HG03045 (cell line): Measurements from ENCODE around the gene TMEM256.

ENCODE experiments used
- ATAC-seq: cut with Tn5 transposase; IDR thresholded peaks from one replicate; pipeline ENCODE4 v1.9.1; 2021; ENCODE audit warnings: mild to moderate bottlenecking, moderate library complexity; ENCODE audit not compliant: unreplicated experiment

Gene TMEM256

GRCh38 chr17:7403977-7404736 is at the start of gene TMEM256:
TMEM256 (minus strand) TSS chr17:7404097; CDS start chr17:7404084, 13 bp downstream.
- ATAC-seq: peak; percentile 93

GRCh38 chr17:7448461-7448860 is 44.6 kb upstream of the TMEM256 start:
- ATAC-seq: no peak

GRCh38 chr17:7445619-7445968 is 41.7 kb upstream of the TMEM256 start:
- no peak for ATAC-seq

GRCh38 chr17:7444682-7445618 is 41.1 kb upstream of the TMEM256 start, which contains the start of gene CHRNB1:
CHRNB1 (plus strand) TSS chr17:7445061; CDS start chr17:7445128, 67 bp downstream.
- no peak for ATAC-seq

GRCh38 chr17:7443499-7444485 is 39.9 kb upstream of the TMEM256 start:
- no peak for ATAC-seq

DNA sequence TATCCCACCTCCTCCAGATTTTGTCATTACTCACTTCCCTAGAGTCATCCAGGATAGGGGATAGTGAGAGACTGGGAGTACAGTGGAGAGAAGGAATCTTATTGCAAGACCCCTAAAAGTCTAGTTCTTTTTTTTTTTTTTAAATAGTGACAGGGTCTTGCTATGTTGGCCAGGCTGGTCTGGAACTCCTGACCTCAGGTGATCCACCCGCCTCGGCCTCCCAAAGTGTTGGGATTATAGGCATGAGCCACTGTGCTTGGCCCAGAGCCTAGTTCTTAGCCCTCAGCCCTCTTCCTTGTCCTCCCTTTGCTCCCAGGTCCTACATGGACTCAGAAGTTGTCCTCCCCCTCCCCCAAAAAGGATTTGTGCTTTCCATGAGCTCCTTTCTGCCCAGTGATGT is 38.2 kb upstream of the TMEM256 start:
- no peak for ATAC-seq

GRCh38 chr17:7441266-7441665 is 37.4 kb upstream of the TMEM256 start:
- no peak for ATAC-seq

DNA sequence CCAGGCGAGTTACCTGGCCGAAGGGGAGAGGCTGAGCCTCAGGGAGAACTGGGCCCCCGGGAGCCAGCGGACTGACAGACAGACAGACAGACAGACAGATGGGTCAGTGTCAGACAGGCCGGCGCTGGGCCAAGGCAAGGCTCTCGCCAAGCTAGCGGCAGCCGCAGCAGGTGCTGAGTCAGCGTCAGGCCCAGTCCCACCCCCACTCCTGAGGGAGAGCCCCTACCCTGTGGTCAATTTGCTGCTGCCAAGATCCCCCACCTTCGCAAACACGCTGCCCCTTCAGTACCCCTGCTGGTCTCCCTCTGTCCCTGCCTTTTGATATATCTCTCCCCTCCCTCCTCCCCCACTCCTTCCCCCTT is 36.9 kb upstream of the TMEM256 start:
- no peak for ATAC-seq

GRCh38 chr17:7440113-7440833 is 36.4 kb upstream of the TMEM256 start:
- no peak for ATAC-seq

DNA sequence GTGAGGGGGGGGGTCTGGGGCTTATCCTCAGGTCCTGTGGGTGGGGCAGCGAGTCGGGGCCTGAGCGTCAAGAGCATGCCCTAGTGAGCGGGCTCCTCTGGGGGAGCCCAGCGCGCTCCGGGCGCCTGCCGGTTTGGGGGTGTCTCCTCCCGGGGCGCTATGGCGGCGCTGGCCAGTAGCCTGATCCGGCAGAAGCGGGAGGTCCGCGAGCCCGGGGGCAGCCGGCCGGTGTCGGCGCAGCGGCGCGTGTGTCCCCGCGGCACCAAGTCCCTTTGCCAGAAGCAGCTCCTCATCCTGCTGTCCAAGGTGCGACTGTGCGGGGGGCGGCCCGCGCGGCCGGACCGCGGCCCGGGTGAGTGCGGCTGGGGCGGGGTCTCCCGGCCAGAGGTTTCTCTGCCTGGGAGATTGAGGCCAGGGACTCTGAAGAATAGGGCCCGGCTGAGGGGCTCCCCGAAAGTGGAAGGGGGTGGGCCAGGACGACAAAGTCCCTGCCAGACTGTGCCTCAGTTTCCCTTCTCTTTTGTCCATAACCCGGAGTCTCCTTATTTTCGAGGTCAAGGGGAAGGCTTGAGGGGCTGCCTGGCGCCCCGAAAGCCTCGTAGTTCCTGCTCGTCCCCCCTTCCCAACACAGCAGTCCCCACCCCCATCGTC is 35.7 kb upstream of the TMEM256 start, which contains the start of gene FGF11:
FGF11 (plus strand) TSS at position 51 of the 651 bp plus-strand sequence; CDS start at position 160, 109 bp downstream.
- no peak for ATAC-seq

GRCh38 chr17:7438656-7439460 is 35.0 kb upstream of the TMEM256 start:
- no peak for ATAC-seq

- ATAC-seq: no peak
These were observed 34.2 kb upstream of the TMEM256 start for GRCh38 chr17:7437950-7438614.

GRCh38 chr17:7437369-7437863 is 33.5 kb upstream of the TMEM256 start:
- no peak for ATAC-seq

- ATAC-seq: no peak
These were observed 32.9 kb upstream of the TMEM256 start for GRCh38 chr17:7436556-7437368.

GRCh38 chr17:7435676-7436555 is 32.0 kb upstream of the TMEM256 start:
- peak; percentile 19 for ATAC-seq

- ATAC-seq: no peak
These were observed 28.4 kb upstream of the TMEM256 start for GRCh38 chr17:7432296-7432695.
